ENCODE results near the gene FAM234A.

- TF ChIP-seq, protein P1, sequence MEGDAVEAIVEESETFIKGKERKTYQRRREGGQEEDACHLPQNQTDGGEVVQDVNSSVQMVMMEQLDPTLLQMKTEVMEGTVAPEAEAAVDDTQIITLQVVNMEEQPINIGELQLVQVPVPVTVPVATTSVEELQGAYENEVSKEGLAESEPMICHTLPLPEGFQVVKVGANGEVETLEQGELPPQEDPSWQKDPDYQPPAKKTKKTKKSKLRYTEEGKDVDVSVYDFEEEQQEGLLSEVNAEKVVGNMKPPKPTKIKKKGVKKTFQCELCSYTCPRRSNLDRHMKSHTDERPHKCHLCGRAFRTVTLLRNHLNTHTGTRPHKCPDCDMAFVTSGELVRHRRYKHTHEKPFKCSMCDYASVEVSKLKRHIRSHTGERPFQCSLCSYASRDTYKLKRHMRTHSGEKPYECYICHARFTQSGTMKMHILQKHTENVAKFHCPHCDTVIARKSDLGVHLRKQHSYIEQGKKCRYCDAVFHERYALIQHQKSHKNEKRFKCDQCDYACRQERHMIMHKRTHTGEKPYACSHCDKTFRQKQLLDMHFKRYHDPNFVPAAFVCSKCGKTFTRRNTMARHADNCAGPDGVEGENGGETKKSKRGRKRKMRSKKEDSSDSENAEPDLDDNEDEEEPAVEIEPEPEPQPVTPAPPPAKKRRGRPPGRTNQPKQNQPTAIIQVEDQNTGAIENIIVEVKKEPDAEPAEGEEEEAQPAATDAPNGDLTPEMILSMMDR (conservative IDR thresholded peaks at IDR 0.05 in 1 of 2, IDR thresholded peaks at IDR 0.05 in 1 of 2; ENCODE audit: extremely low read depth in 1 of 2, insufficient read depth in 1 of 2, low read depth in 1 of 2, low read length in 2 of 2), result no peak
- TF ChIP-seq EZH2 (IDR thresholded peaks at IDR 0.05; ENCODE audit: borderline replicate concordance, low read length), result no peak
These were observed 73.2 kb downstream of the FAM234A start for GRCh38 chr16:307691-308312.
